ENCODE data around the gene TCF21.

Gene TCF21
- long read RNA-seq = 0 reads

- Histone ChIP-seq H3K4me3 (replicated peaks; ENCODE audit: insufficient read depth, low read length) (no peak within 1 kb of the TSS), H3K27ac (replicated peaks) (no peak within 1 kb of the TSS), H3K27me3 (ENCODE audit: insufficient read depth, poor library complexity, severe bottlenecking) (peaks cover 64% of the 10 kb centered on the region)
- DNase-seq (ENCODE audit: low read depth in 1 of 2, low spot score in 1 of 2) = no peak
- TF ChIP-seq CTCF (IDR thresholded peaks at IDR 0.05; ENCODE audit: insufficient read depth, low read length) = no peak
- TF ChIP-seq, protein P1, sequence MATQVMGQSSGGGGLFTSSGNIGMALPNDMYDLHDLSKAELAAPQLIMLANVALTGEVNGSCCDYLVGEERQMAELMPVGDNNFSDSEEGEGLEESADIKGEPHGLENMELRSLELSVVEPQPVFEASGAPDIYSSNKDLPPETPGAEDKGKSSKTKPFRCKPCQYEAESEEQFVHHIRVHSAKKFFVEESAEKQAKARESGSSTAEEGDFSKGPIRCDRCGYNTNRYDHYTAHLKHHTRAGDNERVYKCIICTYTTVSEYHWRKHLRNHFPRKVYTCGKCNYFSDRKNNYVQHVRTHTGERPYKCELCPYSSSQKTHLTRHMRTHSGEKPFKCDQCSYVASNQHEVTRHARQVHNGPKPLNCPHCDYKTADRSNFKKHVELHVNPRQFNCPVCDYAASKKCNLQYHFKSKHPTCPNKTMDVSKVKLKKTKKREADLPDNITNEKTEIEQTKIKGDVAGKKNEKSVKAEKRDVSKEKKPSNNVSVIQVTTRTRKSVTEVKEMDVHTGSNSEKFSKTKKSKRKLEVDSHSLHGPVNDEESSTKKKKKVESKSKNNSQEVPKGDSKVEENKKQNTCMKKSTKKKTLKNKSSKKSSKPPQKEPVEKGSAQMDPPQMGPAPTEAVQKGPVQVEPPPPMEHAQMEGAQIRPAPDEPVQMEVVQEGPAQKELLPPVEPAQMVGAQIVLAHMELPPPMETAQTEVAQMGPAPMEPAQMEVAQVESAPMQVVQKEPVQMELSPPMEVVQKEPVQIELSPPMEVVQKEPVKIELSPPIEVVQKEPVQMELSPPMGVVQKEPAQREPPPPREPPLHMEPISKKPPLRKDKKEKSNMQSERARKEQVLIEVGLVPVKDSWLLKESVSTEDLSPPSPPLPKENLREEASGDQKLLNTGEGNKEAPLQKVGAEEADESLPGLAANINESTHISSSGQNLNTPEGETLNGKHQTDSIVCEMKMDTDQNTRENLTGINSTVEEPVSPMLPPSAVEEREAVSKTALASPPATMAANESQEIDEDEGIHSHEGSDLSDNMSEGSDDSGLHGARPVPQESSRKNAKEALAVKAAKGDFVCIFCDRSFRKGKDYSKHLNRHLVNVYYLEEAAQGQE (IDR thresholded peaks at IDR 0.05; ENCODE audit: insufficient replicate concordance, low read depth) = no peak
Observed at GRCh38 chr6:133888929-133889556, at the start of gene TCF21. Gene TCF21, plus strand, starts transcription at chr6:133889113. Its CDS starts 285 bp downstream, at chr6:133889398.

- Histone ChIP-seq H3K27me3 (ENCODE audit: insufficient read depth, poor library complexity, severe bottlenecking) (peaks cover 8% of the 10 kb centered on the region), H3K4me3 (replicated peaks; ENCODE audit: insufficient read depth, low read length) (no peak overlapping the region), H3K27ac (replicated peaks) (no peak overlapping the region)
- TF ChIP-seq GABPA (IDR thresholded peaks at IDR 0.05; ENCODE audit: low read depth) (no peak), SPI1 (IDR thresholded peaks at IDR 0.05; ENCODE audit: borderline replicate concordance, low read depth) (no peak)
- TF ChIP-seq, protein P1 (IDR thresholded peaks at IDR 0.05; ENCODE audit: insufficient replicate concordance, low read depth) = no peak
- no peak for DNase-seq (ENCODE audit: low read depth in 1 of 2, low spot score in 1 of 2)
Observed at GRCh38 chr6:133841176-133841575, 47.7 kb upstream of the TCF21 start.

DNA sequence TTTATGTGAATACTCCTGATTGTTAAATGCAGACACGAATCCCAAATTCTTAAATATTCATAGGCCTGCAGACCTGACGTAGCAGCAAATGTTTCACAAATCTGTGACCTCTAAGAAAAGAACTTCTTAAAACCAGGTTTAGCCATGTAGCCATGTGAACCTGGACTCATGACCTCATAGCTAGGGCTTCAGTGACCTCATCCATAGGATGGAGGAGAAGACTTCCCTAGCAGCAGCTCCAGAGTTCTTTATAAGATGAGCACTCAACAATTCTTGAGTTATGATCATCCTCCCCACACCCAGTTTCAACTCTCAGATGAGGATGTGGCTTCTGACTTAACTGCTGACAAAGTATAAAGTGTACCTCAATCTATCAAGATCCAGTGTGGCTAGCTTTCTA is 45.8 kb upstream of the TCF21 start:
- Histone ChIP-seq H3K27ac (replicated peaks) (no peak overlapping the region), H3K4me3 (replicated peaks; ENCODE audit: insufficient read depth, low read length) (no peak overlapping the region), H3K27me3 (ENCODE audit: insufficient read depth, poor library complexity, severe bottlenecking) (peaks cover 8% of the 10 kb centered on the region)
- DNase-seq (ENCODE audit: low read depth in 1 of 2, low spot score in 1 of 2) = no peak
- no peak for TF ChIP-seq POLR2AphosphoS5 (IDR thresholded peaks at IDR 0.05; ENCODE audit: low read depth)
- no peak for TF ChIP-seq SPI1 (IDR thresholded peaks at IDR 0.05; ENCODE audit: borderline replicate concordance, low read depth)
- TF ChIP-seq, protein P1 (IDR thresholded peaks at IDR 0.05; ENCODE audit: insufficient replicate concordance, low read depth) = no peak
- no peak for TF ChIP-seq GABPA (IDR thresholded peaks at IDR 0.05; ENCODE audit: low read depth)
- TF ChIP-seq CTCF (IDR thresholded peaks at IDR 0.05; ENCODE audit: insufficient read depth, low read length) = no peak

Data from HL-60 (cell line).